GM23338 (cell line): ENCODE results near the gene GNG12. TPM values are rescaled to one million over a fixed set of nuclear protein-coding genes. Genes with fewer than 3 reads are reported as not detected.

ENCODE experiments used
- ATAC-seq: fragments of 200-7000 bp; cut with Tn5 transposase; 3 replicates; pipeline ENCODE4 v1.9.1; 2020
- DNase-seq: peaks from one replicate; pipeline ENCODE4 v3.0.0-alpha.2; 2015; ENCODE audit warnings: low spot score
- H2AFZ ChIP-seq: fragments of 200-600 bp; sonication (generic); 2 replicates; pipeline ENCODE4 v1.8.0; 2016; ENCODE audit warnings: antibody characterized with exemption, mild to moderate bottlenecking, moderate library complexity
- H3F3A ChIP-seq: fragments of 200-600 bp; sonication (generic); replicated peaks from 2 replicates; pipeline ENCODE4 v1.8.0; 2017; ENCODE audit warnings: antibody characterized with exemption, mixed run types, low read depth
- H3K27ac ChIP-seq: fragments of 200-600 bp; sonication (generic); 2 replicates; pipeline ENCODE4 v1.6.1; 2016; ENCODE audit warnings: low read depth
- H3K27me3 ChIP-seq: fragments of 200-600 bp; sonication (generic); 2 replicates; pipeline ENCODE4 v1.8.0; 2016; ENCODE audit warnings: mild to moderate bottlenecking, mixed run types, moderate library complexity; ENCODE audit not compliant: insufficient read depth
- H3K36me3 ChIP-seq: fragments of 200-600 bp; sonication (generic); 2 replicates; pipeline ENCODE4 v1.8.0; 2016; ENCODE audit warnings: mild to moderate bottlenecking; ENCODE audit not compliant: insufficient read depth
- H3K4me1 ChIP-seq: fragments of 200-600 bp; sonication (generic); 2 replicates; pipeline ENCODE4 v1.8.0; 2016; ENCODE audit warnings: mild to moderate bottlenecking, moderate library complexity; ENCODE audit not compliant: insufficient read depth
- H3K4me2 ChIP-seq: fragments of 200-600 bp; sonication (generic); 2 replicates; pipeline ENCODE4 v1.7.1; 2017; ENCODE audit warnings: mixed run types
- H3K4me3 ChIP-seq: fragments of 200-600 bp; sonication (generic); 2 replicates; pipeline ENCODE4 v1.6.1; 2016; ENCODE audit warnings: mixed run types
- H3K79me2 ChIP-seq: fragments of 200-600 bp; sonication (generic); replicated peaks from 2 replicates; pipeline ENCODE4 v1.8.0; 2017; ENCODE audit warnings: mild to moderate bottlenecking; ENCODE audit not compliant: insufficient read depth
- H3K9me2 ChIP-seq: fragments of 200-600 bp; sonication (generic); 2 replicates; pipeline ENCODE4 v1.8.0; 2017; ENCODE audit not compliant: insufficient read depth
- H4K20me1 ChIP-seq: fragments of 200-600 bp; sonication (generic); replicated peaks from 2 replicates; pipeline ENCODE4 v1.8.0; 2017; ENCODE audit warnings: mild to moderate bottlenecking; ENCODE audit not compliant: insufficient read depth
- H3K27ac Mint-ChIP-seq: 2 replicates; pipeline ENCODE4 v1.8.0; 2020; ENCODE audit warnings: inconsistent platforms, mild to moderate bottlenecking, moderate library complexity, mixed read lengths
- H3K27me3 Mint-ChIP-seq: 3 replicates; pipeline ENCODE4 v1.8.0; 2022; ENCODE audit warnings: low read depth, mild to moderate bottlenecking, moderate library complexity, mixed read lengths, inconsistent platforms; ENCODE audit not compliant: insufficient read depth, poor library complexity
- H3K36me3 Mint-ChIP-seq: 3 replicates; pipeline ENCODE4 v1.8.0; 2021; ENCODE audit warnings: low read depth, mild to moderate bottlenecking, inconsistent platforms, moderate library complexity, mixed read lengths
- H3K4me1 Mint-ChIP-seq: 3 replicates; pipeline ENCODE4 v1.8.0; 2020; ENCODE audit warnings: mild to moderate bottlenecking, inconsistent platforms, mixed read lengths
- H3K4me3 Mint-ChIP-seq: 3 replicates; pipeline ENCODE4 v1.8.0; 2021; ENCODE audit warnings: moderate library complexity, mild to moderate bottlenecking, inconsistent platforms, mixed read lengths
- H3K9me3 Mint-ChIP-seq: 3 replicates; pipeline ENCODE4 v1.8.0; 2020; ENCODE audit warnings: moderate library complexity, mild to moderate bottlenecking, inconsistent platforms, mixed read lengths
- CREB1 ChIP-seq: fragments of 250-450 bp; sonication (Bioruptor Pico); IDR thresholded peaks from 2 replicates; pipeline ENCODE4 v1.5.0; 2020; ENCODE audit warnings: low read depth, mild to moderate bottlenecking, moderate library complexity
- ETS1 ChIP-seq: IDR thresholded peaks from 2 replicates; pipeline ENCODE4 v1.6.1; 2016; ENCODE audit warnings: antibody characterized with exemption
- JUNB ChIP-seq: IDR thresholded peaks from one replicate; pipeline ENCODE4 v1.6.1; 2016; ENCODE audit warnings: antibody characterized with exemption; ENCODE audit not compliant: unreplicated experiment
- NANOG ChIP-seq: IDR thresholded peaks from 2 replicates; pipeline ENCODE4 v1.6.1; 2016; ENCODE audit warnings: antibody characterized with exemption, borderline replicate concordance
- POLR2AphosphoS5 ChIP-seq: IDR thresholded peaks from 2 replicates; pipeline ENCODE4 v1.6.1; 2016; ENCODE audit warnings: antibody characterized with exemption, low read depth
- STAT1 ChIP-seq: IDR thresholded peaks from one replicate; pipeline ENCODE4 v1.6.1; 2016; ENCODE audit warnings: antibody characterized with exemption; ENCODE audit not compliant: unreplicated experiment
- ZNF331 ChIP-seq: fragments of 250-450 bp; sonication (Bioruptor Pico); IDR thresholded peaks from 2 replicates; pipeline ENCODE4 v1.5.0; 2020; ENCODE audit warnings: low read depth, mild to moderate bottlenecking, moderate library complexity
- polyA plus RNA-seq: library from polyadenylated mRNA; unstranded; fragments of >200 nt; fragmentation: Nextera tagmentation; extraction: Ambion mirVana; gene quantifications from 2 replicates; pipeline ENCODE4 v1.2.1, GENCODE V29; 2016
- total RNA-seq: library from RNA; depleted of rRNA; stranded (reverse); fragments of >200 nt; shearing (Covaris generic); gene quantifications from 2 replicates; pipeline ENCODE4 v1.2.3, GENCODE V29; 2014
- TF ChIP-seq, protein P1 (sequence below), 2 experiments: fragments of 200-600 bp in 1 of 2; sonication (generic) in 1 of 2; conservative IDR thresholded peaks; 2 replicates each; pipeline versions ENCODE4 v1.5.1 to v1.6.1; 2016 to 2017; ENCODE audit warnings: antibody characterized with exemption in 2 of 2, low read depth in 2 of 2, mild to moderate bottlenecking in 2 of 2, moderate library complexity in 1 of 2
- TF ChIP-seq, protein P2 (sequence below): IDR thresholded peaks from one replicate; pipeline ENCODE4 v1.6.1; 2018; ENCODE audit warnings: antibody characterized with exemption; ENCODE audit not compliant: unreplicated experiment
- TF ChIP-seq, protein P3 (sequence below): fragments of 250-450 bp; sonication (Bioruptor Pico); IDR thresholded peaks from 2 replicates; pipeline ENCODE4 v1.5.0; 2020; ENCODE audit warnings: mild to moderate bottlenecking, moderate library complexity

GNG12 gene
- total and polyA plus RNA-seq, 2 experiments from 2014 or later: 13.4 to 33.0 TPM

- ATAC-seq (no peak), DNase-seq (no peak)
- TF ChIP-seq, protein P1, sequence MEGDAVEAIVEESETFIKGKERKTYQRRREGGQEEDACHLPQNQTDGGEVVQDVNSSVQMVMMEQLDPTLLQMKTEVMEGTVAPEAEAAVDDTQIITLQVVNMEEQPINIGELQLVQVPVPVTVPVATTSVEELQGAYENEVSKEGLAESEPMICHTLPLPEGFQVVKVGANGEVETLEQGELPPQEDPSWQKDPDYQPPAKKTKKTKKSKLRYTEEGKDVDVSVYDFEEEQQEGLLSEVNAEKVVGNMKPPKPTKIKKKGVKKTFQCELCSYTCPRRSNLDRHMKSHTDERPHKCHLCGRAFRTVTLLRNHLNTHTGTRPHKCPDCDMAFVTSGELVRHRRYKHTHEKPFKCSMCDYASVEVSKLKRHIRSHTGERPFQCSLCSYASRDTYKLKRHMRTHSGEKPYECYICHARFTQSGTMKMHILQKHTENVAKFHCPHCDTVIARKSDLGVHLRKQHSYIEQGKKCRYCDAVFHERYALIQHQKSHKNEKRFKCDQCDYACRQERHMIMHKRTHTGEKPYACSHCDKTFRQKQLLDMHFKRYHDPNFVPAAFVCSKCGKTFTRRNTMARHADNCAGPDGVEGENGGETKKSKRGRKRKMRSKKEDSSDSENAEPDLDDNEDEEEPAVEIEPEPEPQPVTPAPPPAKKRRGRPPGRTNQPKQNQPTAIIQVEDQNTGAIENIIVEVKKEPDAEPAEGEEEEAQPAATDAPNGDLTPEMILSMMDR (conservative IDR thresholded peaks at IDR 0.05; ENCODE audit: low read depth in 2 of 2): no peak
- TF ChIP-seq POLR2AphosphoS5 (no peak), ETS1 (no peak), JUNB (no peak), STAT1 (no peak), CREB1 (CRISPR knock-in tag) (no peak), NANOG (no peak), ZNF331 (CRISPR knock-in tag) (no peak)
- TF ChIP-seq, protein P2, sequence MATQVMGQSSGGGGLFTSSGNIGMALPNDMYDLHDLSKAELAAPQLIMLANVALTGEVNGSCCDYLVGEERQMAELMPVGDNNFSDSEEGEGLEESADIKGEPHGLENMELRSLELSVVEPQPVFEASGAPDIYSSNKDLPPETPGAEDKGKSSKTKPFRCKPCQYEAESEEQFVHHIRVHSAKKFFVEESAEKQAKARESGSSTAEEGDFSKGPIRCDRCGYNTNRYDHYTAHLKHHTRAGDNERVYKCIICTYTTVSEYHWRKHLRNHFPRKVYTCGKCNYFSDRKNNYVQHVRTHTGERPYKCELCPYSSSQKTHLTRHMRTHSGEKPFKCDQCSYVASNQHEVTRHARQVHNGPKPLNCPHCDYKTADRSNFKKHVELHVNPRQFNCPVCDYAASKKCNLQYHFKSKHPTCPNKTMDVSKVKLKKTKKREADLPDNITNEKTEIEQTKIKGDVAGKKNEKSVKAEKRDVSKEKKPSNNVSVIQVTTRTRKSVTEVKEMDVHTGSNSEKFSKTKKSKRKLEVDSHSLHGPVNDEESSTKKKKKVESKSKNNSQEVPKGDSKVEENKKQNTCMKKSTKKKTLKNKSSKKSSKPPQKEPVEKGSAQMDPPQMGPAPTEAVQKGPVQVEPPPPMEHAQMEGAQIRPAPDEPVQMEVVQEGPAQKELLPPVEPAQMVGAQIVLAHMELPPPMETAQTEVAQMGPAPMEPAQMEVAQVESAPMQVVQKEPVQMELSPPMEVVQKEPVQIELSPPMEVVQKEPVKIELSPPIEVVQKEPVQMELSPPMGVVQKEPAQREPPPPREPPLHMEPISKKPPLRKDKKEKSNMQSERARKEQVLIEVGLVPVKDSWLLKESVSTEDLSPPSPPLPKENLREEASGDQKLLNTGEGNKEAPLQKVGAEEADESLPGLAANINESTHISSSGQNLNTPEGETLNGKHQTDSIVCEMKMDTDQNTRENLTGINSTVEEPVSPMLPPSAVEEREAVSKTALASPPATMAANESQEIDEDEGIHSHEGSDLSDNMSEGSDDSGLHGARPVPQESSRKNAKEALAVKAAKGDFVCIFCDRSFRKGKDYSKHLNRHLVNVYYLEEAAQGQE: no peak
- TF ChIP-seq, protein P3, sequence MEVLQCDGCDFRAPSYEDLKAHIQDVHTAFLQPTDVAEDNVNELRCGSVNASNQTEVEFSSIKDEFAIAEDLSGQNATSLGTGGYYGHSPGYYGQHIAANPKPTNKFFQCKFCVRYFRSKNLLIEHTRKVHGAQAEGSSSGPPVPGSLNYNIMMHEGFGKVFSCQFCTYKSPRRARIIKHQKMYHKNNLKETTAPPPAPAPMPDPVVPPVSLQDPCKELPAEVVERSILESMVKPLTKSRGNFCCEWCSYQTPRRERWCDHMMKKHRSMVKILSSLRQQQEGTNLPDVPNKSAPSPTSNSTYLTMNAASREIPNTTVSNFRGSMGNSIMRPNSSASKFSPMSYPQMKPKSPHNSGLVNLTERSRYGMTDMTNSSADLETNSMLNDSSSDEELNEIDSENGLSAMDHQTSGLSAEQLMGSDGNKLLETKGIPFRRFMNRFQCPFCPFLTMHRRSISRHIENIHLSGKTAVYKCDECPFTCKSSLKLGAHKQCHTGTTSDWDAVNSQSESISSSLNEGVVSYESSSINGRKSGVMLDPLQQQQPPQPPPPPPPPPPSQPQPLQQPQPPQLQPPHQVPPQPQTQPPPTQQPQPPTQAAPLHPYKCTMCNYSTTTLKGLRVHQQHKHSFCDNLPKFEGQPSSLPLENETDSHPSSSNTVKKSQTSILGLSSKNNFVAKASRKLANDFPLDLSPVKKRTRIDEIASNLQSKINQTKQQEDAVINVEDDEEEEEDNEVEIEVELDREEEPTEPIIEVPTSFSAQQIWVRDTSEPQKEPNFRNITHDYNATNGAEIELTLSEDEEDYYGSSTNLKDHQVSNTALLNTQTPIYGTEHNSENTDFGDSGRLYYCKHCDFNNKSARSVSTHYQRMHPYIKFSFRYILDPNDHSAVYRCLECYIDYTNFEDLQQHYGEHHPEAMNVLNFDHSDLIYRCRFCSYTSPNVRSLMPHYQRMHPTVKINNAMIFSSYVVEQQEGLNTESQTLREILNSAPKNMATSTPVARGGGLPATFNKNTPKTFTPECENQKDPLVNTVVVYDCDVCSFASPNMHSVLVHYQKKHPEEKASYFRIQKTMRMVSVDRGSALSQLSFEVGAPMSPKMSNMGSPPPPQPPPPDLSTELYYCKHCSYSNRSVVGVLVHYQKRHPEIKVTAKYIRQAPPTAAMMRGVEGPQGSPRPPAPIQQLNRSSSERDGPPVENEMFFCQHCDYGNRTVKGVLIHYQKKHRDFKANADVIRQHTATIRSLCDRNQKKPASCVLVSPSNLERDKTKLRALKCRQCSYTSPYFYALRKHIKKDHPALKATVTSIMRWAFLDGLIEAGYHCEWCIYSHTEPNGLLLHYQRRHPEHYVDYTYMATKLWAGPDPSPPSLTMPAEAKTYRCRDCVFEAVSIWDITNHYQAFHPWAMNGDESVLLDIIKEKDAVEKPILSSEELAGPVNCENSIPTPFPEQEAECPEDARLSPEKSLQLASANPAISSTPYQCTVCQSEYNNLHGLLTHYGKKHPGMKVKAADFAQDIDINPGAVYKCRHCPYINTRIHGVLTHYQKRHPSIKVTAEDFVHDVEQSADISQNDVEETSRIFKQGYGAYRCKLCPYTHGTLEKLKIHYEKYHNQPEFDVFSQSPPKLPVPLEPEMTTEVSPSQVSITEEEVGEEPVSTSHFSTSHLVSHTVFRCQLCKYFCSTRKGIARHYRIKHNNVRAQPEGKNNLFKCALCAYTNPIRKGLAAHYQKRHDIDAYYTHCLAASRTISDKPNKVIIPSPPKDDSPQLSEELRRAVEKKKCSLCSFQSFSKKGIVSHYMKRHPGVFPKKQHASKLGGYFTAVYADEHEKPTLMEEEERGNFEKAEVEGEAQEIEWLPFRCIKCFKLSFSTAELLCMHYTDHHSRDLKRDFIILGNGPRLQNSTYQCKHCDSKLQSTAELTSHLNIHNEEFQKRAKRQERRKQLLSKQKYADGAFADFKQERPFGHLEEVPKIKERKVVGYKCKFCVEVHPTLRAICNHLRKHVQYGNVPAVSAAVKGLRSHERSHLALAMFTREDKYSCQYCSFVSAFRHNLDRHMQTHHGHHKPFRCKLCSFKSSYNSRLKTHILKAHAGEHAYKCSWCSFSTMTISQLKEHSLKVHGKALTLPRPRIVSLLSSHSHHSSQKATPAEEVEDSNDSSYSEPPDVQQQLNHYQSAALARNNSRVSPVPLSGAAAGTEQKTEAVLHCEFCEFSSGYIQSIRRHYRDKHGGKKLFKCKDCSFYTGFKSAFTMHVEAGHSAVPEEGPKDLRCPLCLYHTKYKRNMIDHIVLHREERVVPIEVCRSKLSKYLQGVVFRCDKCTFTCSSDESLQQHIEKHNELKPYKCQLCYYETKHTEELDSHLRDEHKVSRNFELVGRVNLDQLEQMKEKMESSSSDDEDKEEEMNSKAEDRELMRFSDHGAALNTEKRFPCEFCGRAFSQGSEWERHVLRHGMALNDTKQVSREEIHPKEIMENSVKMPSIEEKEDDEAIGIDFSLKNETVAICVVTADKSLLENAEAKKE (CRISPR knock-in tag): no peak
- Histone ChIP-seq H3K36me3 (no peaks in the 10 kb centered on the region), H2AFZ (no peak overlapping the region), H3K4me1 (peaks cover 22% of the 10 kb centered on the region), H3K4me3 (no peak overlapping the region), H3F3A (no peaks in the 10 kb centered on the region), H3K4me2 (no peak overlapping the region), H3K27ac (no peak overlapping the region), H3K27me3 (no peaks in the 10 kb centered on the region), H3K79me2 (peaks cover 4% of the 10 kb centered on the region; the same call in 1 of the 2 replicates), H4K20me1 (0 out of 2 replicates have a peak, but pooled peaks cover 7% of the 10 kb centered on the region), H3K9me2 (no peaks in the 10 kb centered on the region)
- Mint-ChIP-seq H3K27ac (no peak overlapping the region), H3K36me3 (no peaks in the 10 kb centered on the region), H3K27me3 (no peaks in the 10 kb centered on the region), H3K4me1 (peaks cover 16% of the 10 kb centered on the region; the same call in 2 of the 3 replicates), H3K4me3 (no peak overlapping the region), H3K9me3 (no peaks in the 10 kb centered on the region)
Observed at GRCh38 chr1:67788238-67788790, 45.0 kb downstream of the GNG12 start.
